ENCODE measurements around the gene HOXC4. TPM values are rescaled to one million over a fixed set of nuclear protein-coding genes. Genes with fewer than 3 reads are reported as not detected.
"Not testable (repeated sequence)": the region's sequence is repeated elsewhere in the genome, so short reads cannot be mapped to it uniquely, and the experiment has no call there.

The HOXC4 gene
- total RNA-seq, 2 donors from 2014 or later, result 0.62 TPM; not detected in 1

DNA sequence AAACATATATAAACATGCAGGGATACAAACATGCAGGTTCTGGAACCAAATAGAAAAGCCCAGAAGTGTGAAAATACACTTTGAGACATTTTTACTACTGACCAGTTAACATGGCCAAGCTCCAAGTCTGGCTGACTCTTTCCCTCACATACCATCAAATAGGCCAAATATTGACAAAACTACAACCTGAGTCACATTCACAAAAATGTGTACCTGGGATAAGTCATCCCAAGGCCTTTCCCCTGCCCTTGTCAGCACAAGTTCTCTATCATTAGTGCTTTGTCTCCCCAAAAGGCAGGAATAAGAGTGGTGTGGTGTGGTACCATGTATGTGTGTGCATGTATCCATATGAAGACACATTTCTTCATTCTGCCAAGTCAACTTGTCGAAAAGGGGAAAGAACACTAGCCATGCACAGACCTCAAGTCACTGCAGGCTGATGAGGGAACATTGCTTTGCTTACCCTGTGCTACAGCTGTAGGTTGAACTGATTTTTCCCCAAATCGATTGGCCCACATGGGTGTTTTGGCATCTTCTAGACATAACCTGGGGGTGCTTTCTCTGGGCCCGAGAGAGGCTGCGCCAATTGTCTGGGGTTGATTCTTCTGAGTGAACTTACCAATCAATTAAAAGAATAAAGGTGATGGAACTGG lies 14.9 kb downstream of the HOXC4 start:
- intact Hi-C loops (cut with DNase I), result no loop called here
- H3K4me1 ChIP-seq (replicated peaks), result no peaks in the 10 kb centered on the region
- H3K27ac ChIP-seq, result no peak overlapping the region
- TF ChIP-seq POLR2A (IDR thresholded peaks at IDR 0.05), result no peak
- no peak for TF ChIP-seq CTCF (IDR thresholded peaks at IDR 0.05)
- no peak for TF ChIP-seq POLR2AphosphoS5 (IDR thresholded peaks at IDR 0.05)
- H3K36me3 ChIP-seq, result no peaks in the 10 kb centered on the region
- no peak for DNase-seq (ENCODE audit: low spot score)
- WGBS, result 84% methylated on average over 4 of the region's 4 CpGs
- H3K9me3 ChIP-seq, result no peaks in the 10 kb centered on the region
- H3K27me3 ChIP-seq (replicated peaks; ENCODE audit: insufficient read depth), result peaks cover 8% of the 10 kb centered on the region
- no peak overlapping the region for H3K4me3 ChIP-seq

GRCh38 chr12:54071942-54072341 lies 18.3 kb downstream of the HOXC4 start:
- no peak overlapping the region for H3K27ac ChIP-seq
- 65% methylated on average over 1 of the region's 1 CpG for WGBS
- DNase-seq (ENCODE audit: low spot score), result no peak
- intact Hi-C loops (cut with DNase I), result no loop called here
- H3K9me3 ChIP-seq, result no peaks in the 10 kb centered on the region
- no peak for TF ChIP-seq POLR2AphosphoS5 (IDR thresholded peaks at IDR 0.05)
- no peak for TF ChIP-seq CTCF (IDR thresholded peaks at IDR 0.05)
- TF ChIP-seq POLR2A (IDR thresholded peaks at IDR 0.05), result no peak
- H3K4me3 ChIP-seq, result no peak overlapping the region
- H3K36me3 ChIP-seq, result no peaks in the 10 kb centered on the region
- H3K27me3 ChIP-seq (replicated peaks; ENCODE audit: insufficient read depth), result no peaks in the 10 kb centered on the region
- H3K4me1 ChIP-seq (replicated peaks), result no peaks in the 10 kb centered on the region

- 80% methylated on average over 6 of the region's 6 CpGs for WGBS
- DNase-seq (ENCODE audit: low spot score), result no peak
- Histone ChIP-seq H3K4me1 (replicated peaks) (no peaks in the 10 kb centered on the region), H3K27me3 (replicated peaks; ENCODE audit: insufficient read depth) (no peaks in the 10 kb centered on the region), H3K9me3 (no peaks in the 10 kb centered on the region), H3K36me3 (no peaks in the 10 kb centered on the region), H3K4me3 (no peak overlapping the region), H3K27ac (no peak overlapping the region)
- TF ChIP-seq CTCF (IDR thresholded peaks at IDR 0.05) (no peak), POLR2AphosphoS5 (IDR thresholded peaks at IDR 0.05) (no peak), POLR2A (IDR thresholded peaks at IDR 0.05) (no peak)
- intact Hi-C loops (cut with DNase I), result no loop called here
Observed at GRCh38 chr12:54074308-54074707, 20.7 kb downstream of the HOXC4 start.

DNA sequence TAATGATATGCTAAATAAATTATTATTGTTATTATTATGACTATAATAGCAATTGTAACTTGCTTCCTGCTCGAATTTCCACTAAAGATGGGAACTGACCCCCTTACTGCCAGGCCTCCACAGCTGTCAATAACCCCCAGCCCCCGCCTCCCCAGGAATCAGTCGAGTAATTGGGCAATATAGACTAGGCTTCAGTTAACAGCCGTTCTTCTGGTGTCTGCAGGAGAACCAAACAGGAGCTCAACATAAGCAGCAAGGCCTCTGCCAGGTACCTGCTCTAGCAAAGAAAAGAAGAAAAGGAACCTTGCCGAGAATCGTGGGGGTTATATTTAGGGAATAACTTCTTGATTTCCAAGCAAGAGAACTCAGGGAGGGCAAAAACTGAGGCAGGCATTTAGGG lies 21.8 kb downstream of the HOXC4 start:
- Histone ChIP-seq H3K4me3 (no peak overlapping the region), H3K27ac (no peak overlapping the region), H3K36me3 (no peaks in the 10 kb centered on the region), H3K4me1 (replicated peaks) (no peaks in the 10 kb centered on the region), H3K27me3 (replicated peaks; ENCODE audit: insufficient read depth) (no peaks in the 10 kb centered on the region), H3K9me3 (no peaks in the 10 kb centered on the region)
- no peak for TF ChIP-seq POLR2A (IDR thresholded peaks at IDR 0.05)
- TF ChIP-seq POLR2AphosphoS5 (IDR thresholded peaks at IDR 0.05), result no peak
- no peak for TF ChIP-seq CTCF (IDR thresholded peaks at IDR 0.05)
- DNase-seq (ENCODE audit: low spot score), result no peak
- intact Hi-C loops (cut with DNase I), result no loop called here
- WGBS, result 59% methylated on average over 6 of the region's 6 CpGs

DNA sequence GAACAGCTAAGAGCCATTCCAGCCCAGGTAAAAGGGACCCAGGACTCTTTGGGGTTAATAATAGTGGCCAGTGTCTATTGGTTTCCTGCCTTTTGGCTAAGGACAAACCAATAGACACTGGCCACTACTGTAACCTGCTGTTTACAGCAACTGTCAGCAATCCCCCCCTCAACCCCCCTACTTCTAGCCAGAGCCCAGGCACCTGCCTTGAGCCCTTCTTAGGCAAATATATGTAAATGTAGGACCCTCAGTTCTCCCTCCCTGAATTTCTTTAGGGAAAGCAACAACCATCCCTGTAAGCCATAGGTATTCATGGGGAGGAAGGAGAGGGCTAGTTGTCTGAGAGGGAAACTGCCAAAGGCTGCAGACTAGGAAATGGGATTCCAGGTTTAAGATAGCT lies 22.3 kb downstream of the HOXC4 start:
- intact Hi-C loops (cut with DNase I), result no loop called here
- no peaks in the 10 kb centered on the region for H3K27me3 ChIP-seq (replicated peaks; ENCODE audit: insufficient read depth)

DNA sequence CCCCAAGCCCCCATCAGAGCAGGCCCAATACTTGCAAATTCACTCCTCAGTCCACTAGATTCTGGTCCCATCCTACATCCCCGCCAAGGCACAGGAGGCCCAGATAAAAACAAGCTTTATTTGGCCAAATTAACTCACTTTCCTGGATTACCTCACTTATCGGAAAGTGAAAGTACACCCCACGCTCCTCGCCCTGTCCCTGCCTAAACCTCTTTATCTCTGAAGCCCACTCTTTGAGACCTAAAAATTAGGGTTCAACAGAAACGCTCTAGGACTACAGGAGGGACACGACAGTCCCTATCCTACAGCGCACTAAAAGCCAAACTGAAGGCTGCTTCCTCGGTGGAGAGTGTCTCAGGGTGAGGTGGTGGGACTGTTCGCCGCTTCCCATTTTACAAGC lies 24.2 kb downstream of the HOXC4 start:
- H3K4me1 ChIP-seq (replicated peaks); DNase-seq (ENCODE audit: low spot score); H3K27ac ChIP-seq; intact Hi-C loops (cut with DNase I); H3K27me3 ChIP-seq (replicated peaks; ENCODE audit: insufficient read depth); H3K4me3 ChIP-seq; H3K9me3 ChIP-seq; H3K36me3 ChIP-seq: not testable (repeated sequence)
- 52% methylated on average over 10 of the region's 10 CpGs for WGBS

More for the DNA sequence above, 22.3 kb downstream of the HOXC4 start:
- H3K4me3 ChIP-seq, result no peak overlapping the region
- no peaks in the 10 kb centered on the region for H3K4me1 ChIP-seq (replicated peaks)
- no peaks in the 10 kb centered on the region for H3K9me3 ChIP-seq
- no peak overlapping the region for H3K27ac ChIP-seq
- H3K36me3 ChIP-seq, result no peaks in the 10 kb centered on the region
- TF ChIP-seq POLR2AphosphoS5 (IDR thresholded peaks at IDR 0.05) (no peak), CTCF (IDR thresholded peaks at IDR 0.05) (no peak), POLR2A (IDR thresholded peaks at IDR 0.05) (no peak)
- DNase-seq (ENCODE audit: low spot score), result no peak

- DNase-seq (ENCODE audit: low spot score); H3K4me3 ChIP-seq; H3K9me3 ChIP-seq; intact Hi-C loops (cut with DNase I); H3K27me3 ChIP-seq (replicated peaks; ENCODE audit: insufficient read depth); H3K27ac ChIP-seq; H3K36me3 ChIP-seq; H3K4me1 ChIP-seq (replicated peaks): not testable (repeated sequence)
- 73% methylated on average over 9 of the region's 9 CpGs for WGBS
Observed at GRCh38 chr12:54079115-54079514, 25.5 kb downstream of the HOXC4 start.
